Loucy (cell line): Measurements from ENCODE around the gene RAD51B.

ENCODE experiments used
- H2AFZ ChIP-seq: fragments of 200-600 bp; sonication (generic); 2 replicates; pipeline ENCODE4 v1.6.0; 2016; ENCODE audit warnings: antibody characterized with exemption, mild to moderate bottlenecking, low read length, moderate library complexity
- H3F3A ChIP-seq: fragments of 200-600 bp; 2 replicates; pipeline ENCODE4 v1.6.0; 2016; ENCODE audit warnings: antibody characterized with exemption, low read depth, mild to moderate bottlenecking
- H3K27me3 ChIP-seq: fragments of 200-600 bp; sonication (generic); 2 replicates; pipeline ENCODE4 v1.6.1; 2014; ENCODE audit warnings: low read length, mild to moderate bottlenecking; ENCODE audit not compliant: insufficient read depth, poor library complexity, severe bottlenecking
- H3K36me3 ChIP-seq: fragments of 200-600 bp; sonication (generic); 2 replicates; pipeline ENCODE4 v1.6.1; 2016; ENCODE audit warnings: low read length; ENCODE audit not compliant: insufficient read depth
- H3K4me1 ChIP-seq: fragments of 200-600 bp; sonication (generic); 2 replicates; pipeline ENCODE4 v1.5.1; 2014; ENCODE audit warnings: low read length, mild to moderate bottlenecking; ENCODE audit not compliant: insufficient read depth, poor library complexity, severe bottlenecking
- H3K4me2 ChIP-seq: fragments of 200-600 bp; sonication (generic); 2 replicates; pipeline ENCODE4 v1.6.0; 2014; ENCODE audit warnings: antibody characterized with exemption, low read length, low read depth, mild to moderate bottlenecking; ENCODE audit not compliant: poor library complexity, severe bottlenecking
- H3K4me3 ChIP-seq: fragments of 200-600 bp; sonication (generic); 2 replicates; pipeline ENCODE4 v1.5.1; 2014; ENCODE audit warnings: low read length, mild to moderate bottlenecking, mixed read lengths; ENCODE audit not compliant: poor library complexity, severe bottlenecking
- H3K79me2 ChIP-seq: fragments of 200-600 bp; sonication (generic); 2 replicates; pipeline ENCODE4 v1.6.1; 2014; ENCODE audit warnings: low read length; ENCODE audit not compliant: insufficient read depth
- H3K9ac ChIP-seq: fragments of 200-600 bp; sonication (generic); 2 replicates; pipeline ENCODE4 v1.6.0; 2014; ENCODE audit warnings: mild to moderate bottlenecking, low read depth, low read length, moderate library complexity; ENCODE audit not compliant: poor library complexity, severe bottlenecking
- H3K9me2 ChIP-seq: fragments of 200-600 bp; sonication (generic); replicated peaks from 2 replicates; pipeline ENCODE4 v1.6.1; 2016; ENCODE audit warnings: low read depth, low read length, mixed read lengths
- H3K9me3 ChIP-seq: fragments of 200-600 bp; sonication (generic); 2 replicates; pipeline ENCODE4 v1.6.1; 2014; ENCODE audit warnings: mild to moderate bottlenecking, antibody characterized with exemption, low read length, low read depth; ENCODE audit not compliant: insufficient read depth
- H4K20me1 ChIP-seq: fragments of 200-600 bp; sonication (generic); 2 replicates; pipeline ENCODE4 v1.6.0; 2014; ENCODE audit warnings: antibody characterized with exemption, low read length, mild to moderate bottlenecking; ENCODE audit not compliant: insufficient read depth, poor library complexity, severe bottlenecking
- CTCF ChIP-seq: fragments of 200-600 bp; sonication (generic); conservative IDR thresholded peaks from 2 replicates; pipeline ENCODE4 v1.5.1; 2014; ENCODE audit warnings: mild to moderate bottlenecking, antibody characterized with exemption, low read length
- EZH2phosphoT487 ChIP-seq: fragments of 200-600 bp; IDR thresholded peaks from 2 replicates; pipeline ENCODE4 v1.6.1; 2018; ENCODE audit warnings: antibody characterized with exemption, mild to moderate bottlenecking, moderate library complexity, borderline replicate concordance

RAD51B gene

GRCh38 chr14:68564191-68564825 is 744.7 kb downstream of the RAD51B start:
- Histone ChIP-seq H3K4me1 (peaks cover 56% of the 10 kb centered on the region), H4K20me1 (no peaks in the 10 kb centered on the region), H3K79me2 (no peaks in the 10 kb centered on the region), H3K9ac (peak overlapping the region; percentile 60), H3K27me3 (no peaks in the 10 kb centered on the region), H3K4me3 (peak overlapping the region; percentile 5), H3F3A (peaks cover 5% of the 10 kb centered on the region; the same call in 1 of the 2 replicates), H2AFZ (no peak overlapping the region), H3K9me3 (no peaks in the 10 kb centered on the region), H3K36me3 (no peaks in the 10 kb centered on the region), H3K9me2 (no peaks in the 10 kb centered on the region), H3K4me2 (peak overlapping the region; percentile 74)
- TF ChIP-seq CTCF (no peak), EZH2phosphoT487 (no peak)

GRCh38 chr14:68564826-68565759 is 745.5 kb downstream of the RAD51B start:
- Histone ChIP-seq H3K9ac (peak overlapping the region; percentile 60), H3K27me3 (no peaks in the 10 kb centered on the region), H3F3A (peaks cover 5% of the 10 kb centered on the region; the same call in 1 of the 2 replicates), H3K4me2 (peak overlapping the region; percentile 74), H3K36me3 (no peaks in the 10 kb centered on the region), H3K4me3 (peak overlapping the region; percentile 5), H3K9me2 (no peaks in the 10 kb centered on the region), H4K20me1 (no peaks in the 10 kb centered on the region), H2AFZ (no peak overlapping the region), H3K4me1 (peaks cover 56% of the 10 kb centered on the region), H3K79me2 (no peaks in the 10 kb centered on the region), H3K9me3 (no peaks in the 10 kb centered on the region)
- no peak for TF ChIP-seq CTCF
- no peak for TF ChIP-seq EZH2phosphoT487

- Histone ChIP-seq H3K4me2 (no peak overlapping the region), H4K20me1 (no peaks in the 10 kb centered on the region), H3K9ac (peak overlapping the region; percentile 6), H3K4me1 (peaks cover 55% of the 10 kb centered on the region), H3K9me3 (no peaks in the 10 kb centered on the region), H2AFZ (no peak overlapping the region), H3K4me3 (no peak overlapping the region), H3F3A (peaks cover 5% of the 10 kb centered on the region; the same call in 1 of the 2 replicates), H3K9me2 (no peaks in the 10 kb centered on the region), H3K36me3 (no peaks in the 10 kb centered on the region), H3K27me3 (no peaks in the 10 kb centered on the region), H3K79me2 (no peaks in the 10 kb centered on the region)
- no peak for TF ChIP-seq CTCF
- TF ChIP-seq EZH2phosphoT487: no peak
Measured at GRCh38 chr14:68566075-68566474, 746.5 kb downstream of the RAD51B start.
